ENCODE data around the gene MITF.

Gene MITF

GRCh38 chr3:69864141-69864540 lies 124.9 kb downstream of the MITF start:
- TF ChIP-seq REST (IDR thresholded peaks at IDR 0.05; ENCODE audit: insufficient replicate concordance, low read depth) (no peak), GABPA (IDR thresholded peaks at IDR 0.05; ENCODE audit: low read depth) (no peak), CTCF (IDR thresholded peaks at IDR 0.05; ENCODE audit: insufficient read depth, low read length) (no peak), POLR2AphosphoS5 (IDR thresholded peaks at IDR 0.05; ENCODE audit: low read depth) (no peak), SPI1 (IDR thresholded peaks at IDR 0.05; ENCODE audit: borderline replicate concordance, low read depth) (no peak)
- Histone ChIP-seq H3K4me3 (replicated peaks; ENCODE audit: insufficient read depth, low read length) (no peak overlapping the region), H3K27ac (replicated peaks) (no peak overlapping the region), H3K27me3 (ENCODE audit: insufficient read depth, poor library complexity, severe bottlenecking) (no peaks in the 10 kb centered on the region)
- DNase-seq (ENCODE audit: low read depth in 1 of 2, low spot score in 1 of 2), result no peak

GRCh38 chr3:69864766-69865165 lies 125.5 kb downstream of the MITF start:
- no peak overlapping the region for H3K4me3 ChIP-seq (replicated peaks; ENCODE audit: insufficient read depth, low read length)
- H3K27me3 ChIP-seq (ENCODE audit: insufficient read depth, poor library complexity, severe bottlenecking), result no peaks in the 10 kb centered on the region
- TF ChIP-seq CTCF (IDR thresholded peaks at IDR 0.05; ENCODE audit: insufficient read depth, low read length), result no peak
- TF ChIP-seq GABPA (IDR thresholded peaks at IDR 0.05; ENCODE audit: low read depth), result no peak
- no peak for TF ChIP-seq POLR2AphosphoS5 (IDR thresholded peaks at IDR 0.05; ENCODE audit: low read depth)
- no peak for TF ChIP-seq SPI1 (IDR thresholded peaks at IDR 0.05; ENCODE audit: borderline replicate concordance, low read depth)
- no peak for TF ChIP-seq REST (IDR thresholded peaks at IDR 0.05; ENCODE audit: insufficient replicate concordance, low read depth)
- DNase-seq (ENCODE audit: low read depth in 1 of 2, low spot score in 1 of 2), result no peak
- H3K27ac ChIP-seq (replicated peaks), result no peak overlapping the region

GRCh38 chr3:69865925-69866679 lies 126.8 kb downstream of the MITF start:
- Histone ChIP-seq H3K4me3 (replicated peaks; ENCODE audit: insufficient read depth, low read length) (no peak overlapping the region), H3K27ac (replicated peaks) (no peak overlapping the region), H3K27me3 (ENCODE audit: insufficient read depth, poor library complexity, severe bottlenecking) (no peaks in the 10 kb centered on the region)
- DNase-seq (ENCODE audit: low read depth in 1 of 2, low spot score in 1 of 2), result no peak
- TF ChIP-seq POLR2AphosphoS5 (IDR thresholded peaks at IDR 0.05; ENCODE audit: low read depth) (no peak), SPI1 (IDR thresholded peaks at IDR 0.05; ENCODE audit: borderline replicate concordance, low read depth) (no peak), REST (IDR thresholded peaks at IDR 0.05; ENCODE audit: insufficient replicate concordance, low read depth) (no peak), GABPA (IDR thresholded peaks at IDR 0.05; ENCODE audit: low read depth) (no peak), CTCF (IDR thresholded peaks at IDR 0.05; ENCODE audit: insufficient read depth, low read length) (no peak)
